ENCODE results near the gene ELAC1. TPM values are rescaled to one million over a fixed set of nuclear protein-coding genes. Genes with fewer than 3 reads are reported as not detected.

The ELAC1 gene
- total RNA-seq, 4 donors from 2014 or later: 2.9 to 11.6 (median 5.2) TPM

GRCh38 chr18:51028201-51028805, 60.5 kb downstream of the ELAC1 start:
- H3K27me3 ChIP-seq: no peaks in the 10 kb centered on the region
- peaks cover 0 to 57% (median 18%) of the 10 kb centered on the region in 4 donors for H3K4me1 ChIP-seq
- H3K4me3 ChIP-seq: no peak overlapping the region
- peak overlapping the region in 2 of 4 donors; percentile 98 to 99 for H3K27ac ChIP-seq
- no peaks in the 10 kb centered on the region for H3K9me3 ChIP-seq
- TF ChIP-seq EP300 (IDR thresholded peaks at IDR 0.05) (no peak), CTCF (IDR thresholded peaks at IDR 0.05) (no peak), POLR2A (IDR thresholded peaks at IDR 0.05) (no peak)
- 78 to 87% methylated on average over 4 of the region's 4 CpGs for WGBS, 2 donors
- no peak for DNase-seq (ENCODE audit: low spot score in 2 of 2)
- peaks cover 0 to 36% (median 0%) of the 10 kb centered on the region in 3 donors for H3K36me3 ChIP-seq

DNA sequence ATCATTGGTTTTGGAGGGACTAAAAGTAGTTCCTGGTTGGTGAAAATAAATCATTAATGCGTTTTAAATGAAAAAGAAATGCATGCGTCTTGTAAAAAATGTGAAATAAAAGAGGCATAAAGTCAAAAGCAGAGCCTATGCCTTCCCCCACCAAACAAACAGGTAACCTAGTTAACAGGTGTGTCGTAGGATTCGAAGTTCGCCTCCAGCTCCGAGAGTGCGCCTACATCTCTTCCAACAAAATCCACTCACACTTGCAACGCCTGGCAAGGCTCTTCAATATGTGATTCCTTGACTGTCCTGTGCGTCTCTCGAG, 61.5 kb downstream of the ELAC1 start:
- H3K36me3 ChIP-seq: peaks cover 0 to 29% (median 0%) of the 10 kb centered on the region in 3 donors

DNA sequence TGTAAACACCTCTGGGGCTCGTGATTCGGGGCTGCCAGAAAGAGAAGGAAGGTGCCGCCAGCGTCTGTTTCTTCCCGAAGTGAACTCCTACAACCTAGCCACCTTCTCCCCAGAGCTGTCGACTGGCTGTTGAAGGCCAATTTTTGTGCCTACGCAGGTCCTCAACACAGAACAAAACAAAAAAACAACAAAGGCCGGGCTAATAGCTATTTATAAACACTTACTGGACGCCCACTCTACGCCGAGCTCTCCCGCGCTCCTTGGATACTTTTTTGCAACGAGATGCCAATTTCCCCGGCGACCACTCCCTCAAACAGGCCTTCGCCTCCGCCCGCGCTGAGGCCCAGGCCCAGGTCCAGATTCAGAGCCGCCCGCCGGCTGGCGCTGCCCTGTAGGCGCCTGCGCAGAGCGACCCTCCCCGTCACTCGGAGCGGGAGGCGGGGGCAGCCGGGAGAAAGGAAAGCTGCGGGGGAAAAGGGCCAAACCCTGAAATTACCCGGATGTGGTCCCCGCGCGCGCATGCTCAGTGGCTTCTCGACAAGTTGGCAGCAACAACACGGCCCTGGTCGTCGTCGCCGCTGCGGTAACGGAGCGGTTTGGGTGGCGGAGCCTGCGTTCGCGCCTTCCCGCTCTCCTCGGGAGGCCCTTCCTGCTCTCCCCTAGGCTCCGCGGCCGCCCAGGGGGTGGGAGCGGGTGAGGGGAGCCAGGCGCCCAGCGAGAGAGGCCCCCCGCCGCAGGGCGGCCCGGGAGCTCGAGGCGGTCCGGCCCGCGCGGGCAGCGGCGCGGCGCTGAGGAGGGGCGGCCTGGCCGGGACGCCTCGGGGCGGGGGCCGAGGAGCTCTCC, 62.1 kb downstream of the ELAC1 start, which contains the start of gene SMAD4:
TSS of gene SMAD4 (plus strand) at position 520 of the 843 bp plus-strand sequence. CDS start 16,834 bp downstream, outside the sequence.
- Histone ChIP-seq H3K27me3 (no peaks in the 10 kb centered on the region), H3K9me3 (no peaks in the 10 kb centered on the region), H3K27ac (peak within 1 kb of the TSS; percentile 95 to 99 (median 97)), H3K36me3 (peaks cover 0 to 25% (median 0%) of the 10 kb centered on the region in 3 donors), H3K4me1 (peaks cover 0 to 74% (median 20%) of the 10 kb centered on the region in 4 donors), H3K4me3 (peak within 1 kb of the TSS; percentile 71 to 86 (median 78))
- peak; percentile 81 to 99 for TF ChIP-seq EP300 (IDR thresholded peaks at IDR 0.05)
- no peak for TF ChIP-seq CTCF (IDR thresholded peaks at IDR 0.05)
- peak; percentile 89 to 97 for TF ChIP-seq POLR2A (IDR thresholded peaks at IDR 0.05)
- DNase-seq (ENCODE audit: low spot score in 2 of 2): peak; percentile 95
- WGBS, 2 donors: 0 to 1% methylated on average over 37 to 54 of the region's 79 CpGs

More for the DNA sequence above, 61.5 kb downstream of the ELAC1 start:
- peaks cover 0 to 68% (median 20%) of the 10 kb centered on the region in 4 donors for H3K4me1 ChIP-seq
- peak overlapping the region; percentile 95 to 99 (median 97) for H3K27ac ChIP-seq
- TF ChIP-seq EP300 (IDR thresholded peaks at IDR 0.05) (no peak), POLR2A (IDR thresholded peaks at IDR 0.05) (no peak), CTCF (IDR thresholded peaks at IDR 0.05) (no peak)
- H3K27me3 ChIP-seq: no peaks in the 10 kb centered on the region
- no peaks in the 10 kb centered on the region for H3K9me3 ChIP-seq
- WGBS, 2 donors: 9 to 13% methylated on average over 10 of the region's 10 CpGs
- H3K4me3 ChIP-seq: peak overlapping the region; percentile 49 to 86 (median 78)
- DNase-seq (ENCODE audit: low spot score in 2 of 2): no peak

DNA sequence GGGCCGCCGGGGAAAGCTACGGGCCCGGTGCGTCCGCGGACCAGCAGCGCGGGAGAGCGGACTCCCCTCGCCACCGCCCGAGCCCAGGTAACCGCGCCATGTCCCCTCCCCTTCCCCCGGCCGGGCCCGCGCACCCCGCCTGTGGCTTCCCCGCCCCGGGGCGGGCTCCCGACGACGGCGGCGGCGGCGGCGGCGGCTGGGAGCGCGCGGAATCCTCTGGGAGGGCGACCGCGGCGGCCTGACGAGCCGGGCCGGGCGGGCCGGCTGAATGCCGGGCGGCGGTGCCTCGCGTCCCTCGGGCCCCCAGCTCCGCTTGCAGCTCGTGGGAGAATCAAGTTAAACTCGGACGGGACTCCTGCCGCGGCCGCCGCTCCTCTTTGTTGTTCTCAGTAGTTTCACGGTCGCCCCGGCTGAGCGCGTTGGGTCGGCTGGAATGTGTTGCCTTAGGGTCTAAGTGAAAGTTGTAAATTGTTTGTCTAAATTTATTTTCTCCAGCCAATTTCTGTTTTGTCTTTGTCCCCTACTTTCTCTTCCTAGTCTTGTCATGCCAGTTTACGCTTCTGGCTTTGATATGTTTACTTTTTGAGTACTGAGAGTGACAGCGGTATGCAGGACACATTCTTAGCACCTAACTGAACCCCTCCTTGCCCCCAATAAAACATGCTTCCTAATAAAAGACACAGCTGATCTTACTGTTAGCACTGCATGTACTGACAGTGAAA, 62.9 kb downstream of the ELAC1 start:
- 1 to 2% methylated on average over 17 to 51 of the region's 66 CpGs for WGBS, 2 donors
- no peaks in the 10 kb centered on the region for H3K27me3 ChIP-seq
- peak overlapping the region; percentile 95 to 99 (median 97) for H3K27ac ChIP-seq
- H3K4me3 ChIP-seq: peak overlapping the region; percentile 71 to 86 (median 78)
- TF ChIP-seq CTCF (IDR thresholded peaks at IDR 0.05) (no peak), POLR2A (IDR thresholded peaks at IDR 0.05) (no peak), EP300 (IDR thresholded peaks at IDR 0.05) (no peak)
- peak; percentile 39 to 43 for DNase-seq (ENCODE audit: low spot score in 2 of 2)
- peaks cover 0 to 17% (median 0%) of the 10 kb centered on the region in 3 donors for H3K36me3 ChIP-seq
- H3K4me1 ChIP-seq: peaks cover 0 to 80% (median 22%) of the 10 kb centered on the region in 4 donors
- H3K9me3 ChIP-seq: no peaks in the 10 kb centered on the region
